Diencephalon (tissue), 1 donor: ENCODE results near the gene QSOX2. TPM values are rescaled to one million over a fixed set of nuclear protein-coding genes. Genes with fewer than 3 reads are reported as not detected.

Experiments
- total RNA-seq: library from RNA; depleted of rRNA; stranded (reverse); fragments of >200 nt; gene quantifications from one replicate; pipeline ENCODE4 v1.2.3, GENCODE V29; 2014

Gene QSOX2, protein sequence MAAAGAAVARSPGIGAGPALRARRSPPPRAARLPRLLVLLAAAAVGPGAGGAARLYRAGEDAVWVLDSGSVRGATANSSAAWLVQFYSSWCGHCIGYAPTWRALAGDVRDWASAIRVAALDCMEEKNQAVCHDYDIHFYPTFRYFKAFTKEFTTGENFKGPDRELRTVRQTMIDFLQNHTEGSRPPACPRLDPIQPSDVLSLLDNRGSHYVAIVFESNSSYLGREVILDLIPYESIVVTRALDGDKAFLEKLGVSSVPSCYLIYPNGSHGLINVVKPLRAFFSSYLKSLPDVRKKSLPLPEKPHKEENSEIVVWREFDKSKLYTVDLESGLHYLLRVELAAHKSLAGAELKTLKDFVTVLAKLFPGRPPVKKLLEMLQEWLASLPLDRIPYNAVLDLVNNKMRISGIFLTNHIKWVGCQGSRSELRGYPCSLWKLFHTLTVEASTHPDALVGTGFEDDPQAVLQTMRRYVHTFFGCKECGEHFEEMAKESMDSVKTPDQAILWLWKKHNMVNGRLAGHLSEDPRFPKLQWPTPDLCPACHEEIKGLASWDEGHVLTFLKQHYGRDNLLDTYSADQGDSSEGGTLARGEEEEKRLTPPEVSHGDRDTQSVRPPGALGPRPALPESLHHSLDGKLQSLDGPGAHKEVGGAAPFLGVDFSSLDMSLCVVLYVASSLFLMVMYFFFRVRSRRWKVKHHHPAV
- total RNA-seq = 10.8 TPM

DNA sequence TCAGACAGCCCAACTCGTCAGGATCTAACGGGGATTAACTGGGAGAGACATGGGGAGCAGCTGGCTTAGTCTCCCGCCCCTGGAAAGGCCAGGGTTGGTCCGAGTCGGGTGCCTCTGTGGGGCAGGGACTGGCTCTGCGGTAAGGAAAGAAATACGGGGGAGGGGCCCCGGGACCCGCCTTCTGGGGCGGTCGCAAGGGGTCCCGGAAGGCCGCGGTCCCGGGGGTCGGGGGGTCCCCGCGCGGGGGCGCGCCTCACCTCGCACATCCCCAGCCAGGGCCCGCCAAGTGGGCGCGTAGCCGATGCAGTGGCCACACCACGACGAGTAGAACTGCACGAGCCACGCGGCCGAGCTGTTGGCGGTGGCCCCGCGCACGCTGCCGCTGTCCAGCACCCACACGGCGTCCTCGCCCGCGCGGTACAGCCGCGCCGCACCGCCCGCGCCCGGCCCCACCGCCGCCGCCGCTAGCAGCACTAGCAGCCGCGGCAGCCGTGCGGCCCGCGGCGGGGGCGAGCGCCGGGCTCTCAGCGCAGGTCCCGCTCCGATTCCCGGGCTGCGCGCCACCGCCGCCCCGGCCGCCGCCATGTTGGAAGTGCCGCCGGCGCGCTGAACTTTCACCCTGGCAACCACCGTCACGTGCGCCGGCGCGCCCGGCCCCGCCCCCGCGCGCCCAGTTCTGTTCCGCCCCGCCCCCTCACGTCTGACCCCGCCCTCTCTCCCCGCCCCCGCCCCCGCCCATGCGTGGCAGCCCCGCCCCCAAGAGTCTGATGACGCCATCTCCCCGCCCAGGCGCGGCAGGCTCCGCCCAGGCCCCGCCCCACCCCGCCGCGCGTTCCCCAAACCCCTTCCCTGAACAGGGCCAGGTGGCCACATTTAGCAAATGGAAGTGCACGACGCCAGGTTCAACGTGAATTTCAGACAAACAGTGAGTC lies at the start of gene QSOX2:
Gene QSOX2 (minus strand): TSS at position 594 of the 932 bp plus-strand sequence. CDS start 9 bp downstream, at position 585.

DNA sequence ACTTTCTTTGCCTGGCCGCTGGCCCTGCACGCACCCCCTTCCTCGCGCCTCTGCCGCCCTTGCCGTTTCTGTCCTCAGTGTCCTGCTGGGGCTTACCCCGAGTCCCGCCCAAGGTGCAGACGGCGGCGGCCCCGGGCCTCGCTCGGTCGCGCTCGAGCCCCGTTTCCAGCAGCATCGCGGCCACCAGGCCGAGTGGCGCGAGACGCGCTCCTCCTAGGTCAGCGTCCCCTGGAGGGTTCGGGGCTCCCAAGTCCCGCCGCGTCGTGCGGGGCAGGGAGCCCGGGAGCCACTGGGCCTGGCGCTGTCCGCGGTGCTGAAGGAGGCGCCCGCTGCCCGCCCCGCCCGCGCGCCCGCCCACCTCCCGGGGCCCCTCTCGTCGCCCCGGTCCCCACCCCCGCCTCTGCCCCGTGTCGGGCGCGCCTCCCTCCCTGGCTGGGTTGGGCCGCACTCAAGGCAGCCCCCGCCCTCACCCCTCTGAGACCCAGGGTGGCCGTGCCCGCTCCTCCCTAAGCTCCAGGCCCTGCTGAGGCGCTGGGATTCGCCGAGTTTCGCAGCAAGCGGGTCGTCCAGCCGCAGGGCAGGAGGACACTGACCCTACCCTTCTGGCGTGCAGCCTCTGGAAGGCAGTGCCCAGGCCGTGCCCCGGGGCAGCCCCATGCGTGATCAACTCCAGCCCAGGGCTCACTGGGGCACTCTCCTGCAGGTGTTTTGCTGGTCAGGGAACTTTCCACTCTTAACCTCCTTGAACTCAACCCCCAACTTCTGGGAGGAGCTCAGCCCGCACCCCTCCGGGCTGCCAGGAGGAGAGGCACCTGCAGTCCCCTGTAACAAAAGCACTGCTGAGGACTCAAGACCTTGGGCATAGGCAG lies 40.5 kb downstream of the QSOX2 start, which contains the start of gene LHX3:
Gene LHX3 (minus strand): TSS at position 291 of the 869 bp plus-strand sequence. CDS start 116 bp downstream, at position 175.

Other genes with a start within 250 kb of the QSOX2 start
- 18.0 TPM for gene NACC2, start 150.5 kb downstream of the QSOX2 start, total RNA-seq
- gene TMEM250, start 126.9 kb downstream of the QSOX2 start, total RNA-seq = 18.9 TPM
- not detected for gene LHX3, start 40.7 kb downstream of the QSOX2 start, total RNA-seq
- gene CCDC187, start 58.3 kb upstream of the QSOX2 start, total RNA-seq = 0.23 TPM
- gene GPSM1, start 81.7 kb upstream of the QSOX2 start, total RNA-seq = 62.5 TPM
- 10.4 TPM for gene DNLZ, start 117.9 kb upstream of the QSOX2 start, total RNA-seq
- gene CARD9, start 127.9 kb upstream of the QSOX2 start, total RNA-seq = 2.3 TPM
- 7.8 TPM for gene SNAPC4, start 154.4 kb upstream of the QSOX2 start, total RNA-seq
- 17.1 TPM for gene ENTR1, start 164.8 kb upstream of the QSOX2 start, total RNA-seq
- gene PMPCA, start 164.8 kb upstream of the QSOX2 start, total RNA-seq = 32.5 TPM
- 12.7 TPM for gene INPP5E, start 194.0 kb upstream of the QSOX2 start, total RNA-seq
- 19.1 TPM for gene SEC16A, start 237.2 kb upstream of the QSOX2 start, total RNA-seq